RCC 7860 (cell line): ENCODE measurements around the gene TMEM176B.
"Not testable (repeated sequence)": the region's sequence is repeated elsewhere in the genome, so short reads cannot be mapped to it uniquely, and the experiment has no call there.

Experiments used
- DNase-seq: peaks from one replicate; pipeline ENCODE4 v3.0.0-alpha.2; 2015; ENCODE audit warnings: low spot score
- FAIRE-seq: peaks from 2 replicates; lab custom pipeline; 2012; peaks lifted over from hg19 to GRCh38; lab: Jason Lieb, UNC

TMEM176B gene

GRCh38 chr7:150823484-150824126, 23.4 kb upstream of the TMEM176B start:
- FAIRE-seq (no peak), DNase-seq (no peak)

- FAIRE-seq: no peak
- DNase-seq: no peak
Observed at GRCh38 chr7:150823043-150823442, 22.9 kb upstream of the TMEM176B start.

- DNase-seq (no peak), FAIRE-seq (no peak)
Observed at GRCh38 chr7:150820578-150821198, 20.5 kb upstream of the TMEM176B start.

- FAIRE-seq: no peak
- no peak for DNase-seq
Observed at GRCh38 chr7:150820148-150820547, 20.0 kb upstream of the TMEM176B start.

DNA sequence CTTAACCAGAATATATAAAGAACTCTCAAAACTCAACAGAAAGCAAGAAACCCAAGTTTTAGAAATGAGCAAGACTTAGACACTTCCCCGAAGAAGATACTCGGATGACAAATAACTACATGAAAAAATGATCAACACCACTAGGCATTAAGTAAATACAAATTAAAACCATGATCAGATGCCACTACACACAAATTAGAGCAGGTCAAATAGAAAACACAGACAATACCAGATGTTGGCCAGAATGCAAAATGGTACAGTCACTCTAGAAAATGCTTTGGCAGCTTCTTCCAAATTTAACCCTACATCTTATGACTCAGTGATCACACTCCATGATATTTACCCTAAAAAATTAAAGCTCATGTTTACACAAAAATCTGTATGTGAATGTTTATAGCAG, 18.8 kb upstream of the TMEM176B start:
- FAIRE-seq (no peak), DNase-seq (no peak)

DNA sequence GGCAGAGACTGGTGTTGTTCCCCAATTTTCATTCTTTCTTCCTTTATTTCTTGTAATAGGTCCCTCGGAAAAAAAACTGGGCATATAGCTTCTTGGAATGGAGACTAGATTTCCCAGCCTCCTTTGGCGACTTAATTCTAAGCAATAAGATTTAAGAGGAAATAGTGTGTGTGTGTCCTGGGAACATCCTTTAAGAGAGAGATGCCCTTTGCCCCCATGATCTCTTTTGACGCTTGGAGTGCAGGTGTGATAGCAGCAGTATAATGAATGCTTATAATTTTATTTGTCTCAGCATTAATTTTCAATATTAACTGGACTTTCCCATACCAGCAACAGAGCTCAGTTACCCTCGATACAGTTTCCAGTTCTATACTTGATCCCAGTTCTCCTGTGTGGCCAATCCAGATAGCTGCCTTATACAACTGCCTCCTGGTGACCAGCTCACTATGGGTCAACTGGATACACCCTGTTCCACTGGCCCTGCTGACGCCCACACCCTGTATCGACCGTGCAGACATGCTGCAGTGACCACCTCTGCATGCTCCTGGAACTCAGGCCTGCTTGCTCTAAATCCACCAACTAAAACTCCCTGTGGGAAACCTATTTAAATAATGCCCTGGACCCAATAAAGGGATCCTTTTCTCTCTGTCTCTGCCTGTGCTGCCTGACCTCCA, 14.3 kb upstream of the TMEM176B start:
- DNase-seq (no peak), FAIRE-seq (no peak)

DNA sequence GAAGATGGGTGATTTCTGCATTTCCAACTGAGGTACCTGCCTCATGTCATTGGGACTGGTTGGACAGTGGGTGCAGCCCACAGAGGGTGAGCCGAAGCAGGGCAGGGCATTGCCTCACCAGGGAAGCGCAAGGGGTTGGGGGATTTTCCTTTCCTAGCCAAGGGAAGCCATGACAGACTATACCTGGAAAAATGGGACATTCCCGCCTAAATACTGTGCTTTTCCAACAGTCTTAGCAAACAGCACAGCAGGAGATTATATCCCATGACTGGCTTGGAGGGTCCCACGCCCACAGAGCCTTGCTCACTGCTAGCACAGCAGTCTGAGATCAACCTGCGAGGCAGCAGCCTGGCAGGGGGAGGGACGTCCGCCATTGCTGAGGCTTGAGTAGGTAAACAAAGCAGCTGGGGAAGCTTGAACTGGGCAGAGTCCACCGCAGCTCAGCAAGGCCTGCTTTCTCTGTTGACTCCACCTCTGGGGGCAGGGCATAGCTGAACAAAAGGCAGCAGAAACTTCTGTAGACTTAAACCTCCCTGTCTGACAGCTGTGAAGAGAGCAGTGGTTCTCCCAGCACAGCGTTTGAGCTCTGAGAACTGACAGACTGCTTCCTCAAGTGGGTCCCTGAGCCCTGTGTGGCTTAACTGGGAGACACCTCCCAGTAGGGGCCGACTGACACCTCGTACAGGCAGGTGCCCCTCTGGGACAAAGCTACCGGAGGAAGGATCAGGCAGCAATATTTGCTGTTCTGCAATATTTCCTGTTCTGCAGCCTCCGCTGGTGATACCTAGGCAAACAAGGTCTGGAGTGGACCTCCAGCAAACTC, 7.7 kb upstream of the TMEM176B start:
- not testable (repeated sequence) for DNase-seq, FAIRE-seq

GRCh38 chr7:150806863-150807262, 6.7 kb upstream of the TMEM176B start:
- FAIRE-seq: no peak

DNA sequence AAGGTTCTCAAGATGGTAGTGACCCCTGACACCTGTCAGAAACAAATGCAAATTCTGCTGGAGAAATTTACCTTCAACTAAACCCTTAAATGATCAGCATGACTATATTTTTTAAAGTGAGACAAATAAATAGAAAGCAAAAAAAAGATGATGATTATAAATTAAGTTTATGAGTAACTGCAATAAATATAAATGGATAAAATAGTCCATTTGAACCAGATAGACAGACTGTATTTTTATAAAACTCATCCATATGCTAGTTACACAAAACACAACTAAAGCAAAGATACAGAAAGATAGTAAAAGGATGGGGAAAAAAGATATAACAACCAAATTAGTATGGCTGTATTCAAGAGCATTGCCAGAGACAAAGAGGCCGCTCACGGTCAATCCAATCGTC, 6.3 kb upstream of the TMEM176B start:
- no peak for DNase-seq
- no peak for FAIRE-seq

More at GRCh38 chr7:150806863-150807262, 6.7 kb upstream of the TMEM176B start:
- no peak for DNase-seq

GRCh38 chr7:150805864-150806263, 5.7 kb upstream of the TMEM176B start:
- DNase-seq (no peak), FAIRE-seq (no peak)

GRCh38 chr7:150804802-150805201, 4.6 kb upstream of the TMEM176B start:
- DNase-seq: no peak
- no peak for FAIRE-seq

GRCh38 chr7:150803161-150803860, 3.1 kb upstream of the TMEM176B start:
- no peak for FAIRE-seq

GRCh38 chr7:150801946-150802771, 2.0 kb upstream of the TMEM176B start:
- FAIRE-seq: no peak
- DNase-seq: no peak

More at GRCh38 chr7:150803161-150803860, 3.1 kb upstream of the TMEM176B start:
- no peak for DNase-seq

- FAIRE-seq: no peak
Observed at GRCh38 chr7:150801242-150801945, 1.2 kb upstream of the TMEM176B start.

GRCh38 chr7:150800581-150801241, 547 bp upstream of the TMEM176B start, which contains the start of gene TMEM176A:
TMEM176A (plus strand) TSS chr7:150800769; CDS start chr7:150801551, 782 bp downstream.
- DNase-seq (no peak), FAIRE-seq (no peak)

More at GRCh38 chr7:150801242-150801945, 1.2 kb upstream of the TMEM176B start:
- no peak for DNase-seq

DNA sequence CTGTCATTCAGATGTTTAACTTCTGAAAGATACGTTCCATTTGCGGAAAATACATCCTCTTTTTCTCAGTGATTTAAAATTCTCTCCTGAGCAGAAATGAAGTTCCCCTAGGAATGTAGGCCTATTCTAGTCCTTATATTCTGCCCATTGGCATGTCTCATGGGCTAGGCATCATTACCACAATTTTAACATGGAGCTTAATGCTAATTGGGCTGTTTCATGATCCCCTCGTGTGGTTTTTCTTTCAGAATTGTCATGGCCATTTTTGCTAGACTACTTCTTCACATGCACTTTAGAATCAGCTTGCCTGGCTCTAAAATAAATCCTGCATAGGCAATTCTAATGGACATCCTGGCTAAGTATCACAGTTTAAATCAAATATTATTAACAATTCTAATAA, 1.0 kb downstream of the TMEM176B start:
- FAIRE-seq (no peak), DNase-seq (no peak)

DNA sequence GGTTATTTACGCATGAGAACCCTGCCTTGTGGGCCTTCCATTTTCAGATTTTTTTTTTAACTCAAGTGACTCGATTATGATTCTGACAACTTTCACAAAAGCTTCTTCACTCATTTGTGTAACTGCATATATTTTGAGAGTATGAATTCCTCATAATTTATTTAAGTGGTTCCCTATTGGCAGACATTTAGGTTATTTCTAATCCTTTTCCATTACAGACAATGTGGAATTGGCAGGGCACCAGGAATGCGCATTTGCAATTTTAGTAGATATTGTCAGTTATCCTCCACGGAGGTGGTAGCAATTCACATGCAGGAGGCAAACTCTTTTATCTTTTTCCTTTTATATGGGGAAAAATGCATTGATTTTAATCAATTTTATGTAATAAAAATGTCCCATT, 2.5 kb downstream of the TMEM176B start:
- FAIRE-seq (no peak), DNase-seq (no peak)

GRCh38 chr7:150793569-150794238, 6.5 kb downstream of the TMEM176B start:
- FAIRE-seq (no peak), DNase-seq (no peak)
